HG03095 (cell line): Measurements from ENCODE around the gene PTCD1.

ENCODE experiments used
- ATAC-seq: cut with Tn5 transposase; IDR thresholded peaks from one replicate; pipeline ENCODE4 v1.9.1; 2021; ENCODE audit warnings: moderate library complexity; ENCODE audit not compliant: unreplicated experiment

The PTCD1 gene, protein sequence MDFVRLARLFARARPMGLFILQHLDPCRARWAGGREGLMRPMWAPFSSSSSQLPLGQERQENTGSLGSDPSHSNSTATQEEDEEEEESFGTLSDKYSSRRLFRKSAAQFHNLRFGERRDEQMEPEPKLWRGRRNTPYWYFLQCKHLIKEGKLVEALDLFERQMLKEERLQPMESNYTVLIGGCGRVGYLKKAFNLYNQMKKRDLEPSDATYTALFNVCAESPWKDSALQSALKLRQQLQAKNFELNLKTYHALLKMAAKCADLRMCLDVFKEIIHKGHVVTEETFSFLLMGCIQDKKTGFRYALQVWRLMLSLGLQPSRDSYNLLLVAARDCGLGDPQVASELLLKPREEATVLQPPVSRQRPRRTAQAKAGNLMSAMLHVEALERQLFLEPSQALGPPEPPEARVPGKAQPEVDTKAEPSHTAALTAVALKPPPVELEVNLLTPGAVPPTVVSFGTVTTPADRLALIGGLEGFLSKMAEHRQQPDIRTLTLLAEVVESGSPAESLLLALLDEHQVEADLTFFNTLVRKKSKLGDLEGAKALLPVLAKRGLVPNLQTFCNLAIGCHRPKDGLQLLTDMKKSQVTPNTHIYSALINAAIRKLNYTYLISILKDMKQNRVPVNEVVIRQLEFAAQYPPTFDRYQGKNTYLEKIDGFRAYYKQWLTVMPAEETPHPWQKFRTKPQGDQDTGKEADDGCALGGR

DNA sequence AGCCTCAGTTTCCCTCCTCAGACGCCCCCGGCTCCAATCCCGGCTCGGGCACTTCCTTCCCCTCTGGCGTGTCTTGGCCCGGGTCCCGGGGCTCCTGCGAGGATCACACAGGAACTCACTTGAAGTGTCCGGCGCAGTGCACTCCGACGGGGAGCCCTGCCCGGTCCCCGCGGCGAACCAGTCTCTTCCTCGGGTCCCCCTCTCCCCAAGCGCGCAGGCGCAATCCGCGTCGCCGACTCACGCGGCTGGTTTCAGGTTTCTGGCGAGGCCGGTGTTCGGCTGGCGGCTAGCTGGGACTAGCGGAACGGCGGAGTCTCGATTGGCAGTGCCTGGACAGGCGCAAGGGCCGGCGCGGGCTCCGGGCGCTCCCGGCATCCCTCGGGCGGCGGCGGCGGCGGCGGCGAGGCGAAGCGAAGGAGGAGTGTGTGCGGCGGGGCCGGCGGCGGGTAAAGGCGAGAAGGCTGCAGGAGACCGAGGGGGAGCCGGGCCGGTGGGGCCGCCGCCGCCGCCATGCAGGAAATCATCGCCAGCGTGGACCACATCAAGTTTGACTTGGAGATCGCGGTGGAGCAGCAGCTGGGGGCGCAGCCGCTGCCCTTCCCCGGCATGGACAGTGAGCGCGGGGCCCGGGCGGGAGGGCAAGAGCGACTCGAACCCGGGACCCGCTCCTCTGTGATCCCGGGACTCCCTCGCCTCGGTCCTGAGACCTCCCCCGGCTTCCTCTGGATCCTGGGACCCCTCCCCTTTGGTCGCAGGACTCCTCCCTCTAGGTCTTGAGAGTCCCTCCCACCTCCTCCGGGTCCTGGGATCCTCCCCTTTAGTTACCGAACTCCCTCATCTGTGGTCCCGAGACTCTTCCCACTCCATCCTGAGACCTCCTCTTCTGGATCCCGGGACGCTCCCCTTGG lies at the start of gene PTCD1, which contains the start of gene CPSF4:
Gene PTCD1 (minus strand): TSS at position 226 of the 908 bp plus-strand sequence. CDS start 3,556 bp downstream, outside the sequence.
Gene CPSF4 (plus strand): TSS at position 371 of the 908 bp plus-strand sequence. CDS start 140 bp downstream, at position 511.
- peak; percentile 82 for ATAC-seq

DNA sequence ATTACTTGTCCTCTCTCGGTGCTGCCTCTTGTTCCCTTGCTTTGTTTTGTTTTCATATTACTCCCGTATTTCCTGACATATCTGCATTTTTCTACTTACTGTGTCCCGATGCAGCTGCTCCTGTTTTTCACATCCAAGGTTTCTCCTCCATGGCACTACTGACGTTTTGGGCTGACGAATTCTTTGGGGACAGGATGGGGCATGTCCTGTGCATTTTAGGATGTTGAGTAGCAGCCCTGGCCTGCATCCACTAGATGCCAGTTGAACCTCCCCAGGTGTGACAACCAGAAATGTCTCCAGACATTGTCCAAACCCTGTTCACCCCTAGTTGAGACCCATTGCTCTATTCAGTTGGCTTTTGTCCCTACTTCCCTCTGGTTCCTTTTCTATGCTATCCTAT lies 46.5 kb upstream of the PTCD1 start:
- ATAC-seq = no peak

- no peak for ATAC-seq
Observed at GRCh38 chr7:99478464-99479440, 40.2 kb upstream of the PTCD1 start.

GRCh38 chr7:99476107-99476506 lies 37.5 kb upstream of the PTCD1 start:
- ATAC-seq = no peak

DNA sequence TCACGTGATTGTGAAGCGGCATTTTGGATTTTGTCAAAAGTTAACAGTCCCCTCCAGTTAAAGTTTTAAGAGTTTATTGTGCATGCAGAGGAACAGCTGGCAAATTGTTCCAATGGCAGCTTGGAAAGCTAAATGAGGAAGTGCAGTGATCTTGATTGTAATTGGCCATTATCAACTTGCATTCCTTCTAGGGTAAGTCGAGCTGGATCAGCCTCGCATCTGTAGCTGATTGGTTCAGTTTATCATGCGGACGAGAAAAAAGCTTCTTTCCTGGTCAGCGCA lies 34.7 kb upstream of the PTCD1 start:
- ATAC-seq = no peak

GRCh38 chr7:99472561-99473314 lies 34.1 kb upstream of the PTCD1 start, which contains the start of gene ZNF789:
ZNF789 (plus strand) TSS chr7:99472890; CDS start chr7:99476457, 3,567 bp downstream.
- peak; percentile 93 for ATAC-seq

GRCh38 chr7:99469381-99470065 lies 30.9 kb upstream of the PTCD1 start:
- ATAC-seq = no peak

GRCh38 chr7:99468336-99468918 lies 29.8 kb upstream of the PTCD1 start:
- ATAC-seq = no peak

- no peak for ATAC-seq
Observed at GRCh38 chr7:99465421-99465768, 26.8 kb upstream of the PTCD1 start.

DNA sequence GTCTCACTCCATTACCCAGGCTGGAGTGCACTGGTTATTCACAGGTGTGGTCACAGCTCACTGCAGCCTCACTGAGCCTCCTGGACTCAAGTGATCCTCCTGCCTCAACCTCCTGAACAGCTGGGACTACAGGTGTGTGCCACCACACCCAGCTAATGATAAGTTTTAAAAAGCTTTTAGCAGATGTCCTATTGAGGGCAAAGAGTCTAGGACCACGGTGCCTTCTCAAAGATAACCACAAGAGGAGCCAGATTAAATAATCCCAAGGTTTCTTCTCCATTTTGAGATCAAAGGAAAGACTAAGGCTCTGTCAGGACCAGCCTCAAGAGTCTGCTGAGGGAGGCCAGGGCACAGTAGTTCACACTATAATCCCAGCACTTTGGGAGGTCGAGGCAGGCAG lies 22.6 kb upstream of the PTCD1 start:
- no peak for ATAC-seq

GRCh38 chr7:99460651-99461050 lies 22.1 kb upstream of the PTCD1 start:
- no peak for ATAC-seq

DNA sequence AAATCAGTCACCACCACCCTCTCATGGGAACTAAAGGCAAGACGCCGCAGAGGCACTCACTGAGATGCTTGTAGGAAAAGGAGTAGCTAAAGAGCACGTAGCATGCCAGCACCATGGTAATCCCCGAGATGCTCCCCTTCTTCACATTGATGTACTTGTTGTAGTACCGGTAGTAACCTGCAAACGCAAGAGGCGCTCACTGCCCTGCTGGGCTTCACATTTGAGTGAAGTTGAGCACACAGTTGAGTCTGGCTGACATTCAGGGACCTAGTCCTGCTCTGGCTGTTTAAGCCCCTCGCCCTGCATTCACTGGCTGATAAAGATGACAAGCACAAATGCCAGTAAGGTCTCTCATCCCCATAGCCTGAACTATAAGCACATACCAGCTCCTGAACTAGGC lies 20.5 kb upstream of the PTCD1 start:
- no peak for ATAC-seq

DNA sequence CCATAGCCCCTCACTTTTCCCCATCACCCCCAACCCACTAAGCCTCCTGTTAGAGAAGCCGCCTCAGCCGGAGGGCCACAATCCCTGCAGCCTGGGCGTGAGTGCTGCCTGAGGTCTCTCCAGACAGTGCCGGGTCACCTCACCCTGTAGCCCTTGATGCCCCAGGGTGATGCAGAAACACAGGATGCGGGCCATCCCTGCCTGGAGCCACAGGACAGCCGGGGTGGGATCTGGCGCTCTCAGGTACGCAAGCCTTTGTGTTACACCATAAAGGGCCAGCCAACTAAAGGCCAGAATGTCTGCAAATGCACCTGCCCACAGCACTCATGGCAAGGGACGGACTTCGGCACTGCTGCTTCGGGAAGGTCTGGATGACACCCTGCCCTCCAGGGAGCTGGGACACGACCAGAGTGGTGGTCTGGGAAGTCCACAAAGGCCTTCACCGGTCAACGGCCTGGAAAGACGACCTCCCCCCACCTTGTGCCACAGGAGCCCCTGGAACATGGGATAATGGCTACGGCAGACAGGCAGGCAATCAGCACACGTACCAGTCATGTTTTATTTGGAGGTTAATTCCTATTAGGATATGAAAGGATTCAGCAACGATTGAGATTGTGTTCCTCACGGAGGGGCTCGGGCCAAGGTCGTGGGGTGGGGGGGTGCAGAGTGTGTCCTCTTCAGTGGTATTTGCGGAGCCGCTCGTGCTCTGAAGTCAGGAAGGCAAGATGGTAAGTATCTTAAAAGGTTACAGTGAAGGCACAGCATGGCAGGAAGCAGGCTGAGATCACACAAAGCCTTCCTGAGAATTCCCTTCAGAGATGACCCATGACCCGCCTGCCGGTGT lies 19.3 kb upstream of the PTCD1 start:
- no peak for ATAC-seq

DNA sequence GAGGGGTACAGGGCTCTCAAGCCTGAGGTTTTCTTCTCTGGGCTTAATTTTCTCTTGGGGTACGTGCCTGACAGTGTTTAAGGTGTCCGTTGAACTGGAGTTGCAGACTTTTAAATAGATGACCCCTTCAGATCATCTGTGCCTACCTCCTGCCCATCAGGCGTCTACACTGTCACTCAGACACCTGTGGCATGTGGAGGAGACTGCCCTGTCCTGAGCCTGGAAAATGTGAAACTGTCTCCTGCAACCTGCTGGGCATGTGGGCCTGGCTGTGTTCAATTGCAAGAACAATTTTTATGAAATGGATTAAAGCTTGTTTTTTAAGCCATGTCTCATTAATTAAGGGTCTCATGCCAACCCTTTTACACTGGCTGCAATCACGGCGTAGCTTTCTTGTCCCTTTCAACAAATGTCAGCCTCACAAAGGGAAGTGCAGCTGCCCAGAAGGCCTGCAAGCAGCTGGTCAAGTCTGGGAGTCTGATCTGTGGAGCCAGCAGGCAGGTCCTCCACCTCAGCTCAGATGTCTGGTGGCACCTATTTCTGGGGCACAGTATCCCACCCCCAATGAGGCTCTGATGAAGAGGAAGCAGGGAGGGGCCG lies 18.6 kb upstream of the PTCD1 start:
- ATAC-seq = no peak

GRCh38 chr7:99456288-99456687 lies 17.7 kb upstream of the PTCD1 start:
- no peak for ATAC-seq

GRCh38 chr7:99455874-99456273 lies 17.3 kb upstream of the PTCD1 start:
- no peak for ATAC-seq

DNA sequence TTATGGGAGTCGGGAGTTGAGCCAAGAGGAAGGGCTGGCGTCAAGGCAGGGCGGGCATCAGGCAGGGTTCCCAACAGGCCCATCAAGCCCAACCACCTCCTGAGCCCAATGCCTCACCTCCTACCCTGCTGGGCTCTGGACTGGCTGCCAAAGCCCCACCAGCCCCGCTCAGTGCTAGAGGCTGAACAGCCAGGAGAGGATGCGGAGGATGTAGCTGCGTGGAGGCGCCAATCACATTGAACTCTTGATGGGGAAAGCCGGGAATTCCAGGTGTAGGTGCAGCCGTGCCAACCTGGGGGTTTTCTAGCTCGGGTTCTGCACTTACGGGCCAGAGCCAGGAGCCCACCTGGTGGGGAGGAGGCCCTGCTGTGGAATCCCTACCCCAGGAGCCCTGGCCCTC lies 14.5 kb upstream of the PTCD1 start:
- no peak for ATAC-seq
